NT2/D1 (cell line): Measurements from ENCODE around the gene ITGB5.

ENCODE experiments used
- DNase-seq: peaks from one replicate; pipeline ENCODE4 v3.0.0-alpha.2; 2011; ENCODE audit warnings: low read depth, low spot score
- H3K27me3 ChIP-seq: 2 replicates; pipeline ENCODE4 v1.6.0; 2011; ENCODE audit warnings: mild to moderate bottlenecking; ENCODE audit not compliant: insufficient read length, insufficient read depth
- H3K36me3 ChIP-seq: 2 replicates; pipeline ENCODE4 v1.6.1; 2011; ENCODE audit warnings: mild to moderate bottlenecking, low read length, mixed read lengths; ENCODE audit not compliant: insufficient read depth, insufficient read length
- H3K4me1 ChIP-seq: 2 replicates; pipeline ENCODE4 v1.5.1; 2011; ENCODE audit not compliant: insufficient read depth, insufficient read length
- H3K4me3 ChIP-seq: 2 replicates; pipeline ENCODE4 v1.5.1; 2011; ENCODE audit warnings: low read depth; ENCODE audit not compliant: insufficient read length
- H3K9ac ChIP-seq: 2 replicates; pipeline ENCODE4 v1.6.0; 2011; ENCODE audit warnings: low read depth; ENCODE audit not compliant: insufficient read length
- H3K9me3 ChIP-seq: 2 replicates; pipeline ENCODE4 v1.5.1; 2011; ENCODE audit warnings: mild to moderate bottlenecking, low read length; ENCODE audit not compliant: insufficient read depth
- SUZ12 ChIP-seq: IDR thresholded peaks from 2 replicates; pipeline ENCODE4 v1.6.1; 2011; ENCODE audit not compliant: insufficient read length, insufficient read depth; ENCODE audit errors: extremely low read depth
- YY1 ChIP-seq: IDR thresholded peaks from 2 replicates; pipeline ENCODE4 v1.6.1; 2011; ENCODE audit not compliant: insufficient read length, insufficient read depth
- ZNF274 ChIP-seq: IDR thresholded peaks from 2 replicates; pipeline ENCODE4 v1.6.1; 2011; ENCODE audit warnings: mild to moderate bottlenecking, low read depth, low read length

ITGB5 gene

DNA sequence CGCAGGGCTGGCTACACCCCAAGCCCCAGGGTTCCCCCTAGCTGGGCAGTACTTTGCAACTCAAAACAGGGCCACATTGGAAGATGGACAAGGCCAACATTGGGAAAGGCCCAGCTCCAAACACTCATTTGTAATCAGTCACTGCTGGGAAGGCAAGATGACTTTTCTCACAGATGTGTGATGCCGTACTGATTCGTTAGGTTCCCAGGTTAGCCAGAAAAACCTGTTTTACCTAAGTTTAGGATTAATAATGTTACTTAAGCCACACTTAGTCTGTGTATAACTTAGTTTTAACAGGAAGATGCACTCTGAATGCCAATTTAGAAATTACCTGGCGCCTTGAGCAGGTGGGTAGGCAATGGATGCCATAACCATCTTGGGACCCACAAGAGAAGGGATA is 71.0 kb downstream of the ITGB5 start:
- TF ChIP-seq SUZ12 = no peak
- no peak for TF ChIP-seq ZNF274
- TF ChIP-seq YY1 = no peak
- Histone ChIP-seq H3K36me3 (peaks cover 89% of the 10 kb centered on the region), H3K4me3 (no peak overlapping the region), H3K4me1 (no peaks in the 10 kb centered on the region), H3K9me3 (no peaks in the 10 kb centered on the region), H3K27me3 (no peaks in the 10 kb centered on the region), H3K9ac (no peak overlapping the region)
- DNase-seq = no peak

DNA sequence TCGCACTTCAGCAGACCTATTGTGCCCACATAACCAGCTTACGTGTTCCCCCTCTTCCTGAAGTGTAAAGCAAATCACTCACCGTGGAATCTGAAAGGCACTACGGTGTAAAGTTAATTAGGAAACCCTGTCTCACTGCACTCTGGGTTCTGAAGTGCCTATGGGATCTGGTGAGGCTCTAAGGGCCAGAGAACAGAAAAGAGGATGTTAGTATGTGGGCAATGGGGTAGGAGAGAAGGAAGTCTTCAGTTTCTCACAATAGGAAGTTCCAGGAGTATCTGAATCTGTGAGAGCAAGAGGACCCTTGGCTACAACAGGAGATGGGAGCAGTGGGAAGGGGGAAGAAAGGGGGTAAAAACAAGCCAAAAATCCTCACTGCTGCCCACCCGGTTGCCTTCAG is 71.4 kb downstream of the ITGB5 start:
- no peak overlapping the region for H3K4me3 ChIP-seq
- H3K36me3 ChIP-seq = peaks cover 88% of the 10 kb centered on the region
- no peak for DNase-seq
- H3K27me3 ChIP-seq = no peaks in the 10 kb centered on the region
- no peak for TF ChIP-seq ZNF274
- TF ChIP-seq SUZ12 = no peak
- no peak for TF ChIP-seq YY1
- H3K9ac ChIP-seq = no peak overlapping the region
- H3K4me1 ChIP-seq = no peaks in the 10 kb centered on the region
- H3K9me3 ChIP-seq = no peaks in the 10 kb centered on the region

DNA sequence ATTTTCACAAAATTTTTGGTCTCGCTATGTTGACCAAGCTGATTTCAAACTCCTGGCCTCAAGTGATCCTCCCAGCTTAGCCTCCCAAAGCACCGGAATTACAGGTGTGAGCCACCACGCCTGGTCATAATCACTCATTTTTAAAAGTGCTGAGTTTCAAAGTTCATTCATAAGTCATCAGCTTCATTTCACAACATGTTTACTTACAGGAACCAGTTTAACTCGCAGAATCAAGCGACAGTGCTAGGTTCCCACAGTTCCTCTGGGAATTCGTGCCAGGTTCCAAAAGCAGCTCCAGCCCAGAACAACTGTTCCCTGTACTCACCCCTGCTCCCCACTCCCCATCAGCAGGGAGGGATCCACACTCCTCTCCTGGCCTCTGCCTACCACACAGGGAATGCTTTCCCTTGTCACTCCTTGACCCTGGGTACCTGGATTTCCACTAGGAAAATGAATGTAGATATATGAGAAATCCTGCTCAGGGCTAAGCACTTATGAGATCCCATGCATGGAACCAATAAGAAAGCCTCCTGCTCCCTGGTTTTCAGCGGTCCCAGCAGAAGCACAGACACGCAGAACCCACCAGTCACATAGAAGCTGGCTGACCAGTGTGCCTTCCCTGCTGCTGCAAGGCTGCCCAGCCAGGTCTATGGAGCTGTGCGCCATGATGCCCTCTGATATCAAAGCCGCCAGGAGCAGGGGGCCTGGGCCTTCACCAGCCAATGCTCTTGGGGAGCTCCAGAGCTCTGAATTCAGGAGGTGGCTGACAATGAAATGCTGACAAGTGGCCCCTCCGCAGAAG is 72.3 kb downstream of the ITGB5 start:
- no peak for TF ChIP-seq ZNF274
- no peak for TF ChIP-seq SUZ12
- TF ChIP-seq YY1 = no peak
- Histone ChIP-seq H3K36me3 (peaks cover 82% of the 10 kb centered on the region), H3K4me3 (no peak overlapping the region), H3K9ac (no peak overlapping the region), H3K4me1 (no peaks in the 10 kb centered on the region), H3K9me3 (no peaks in the 10 kb centered on the region), H3K27me3 (no peaks in the 10 kb centered on the region)
- no peak for DNase-seq

DNA sequence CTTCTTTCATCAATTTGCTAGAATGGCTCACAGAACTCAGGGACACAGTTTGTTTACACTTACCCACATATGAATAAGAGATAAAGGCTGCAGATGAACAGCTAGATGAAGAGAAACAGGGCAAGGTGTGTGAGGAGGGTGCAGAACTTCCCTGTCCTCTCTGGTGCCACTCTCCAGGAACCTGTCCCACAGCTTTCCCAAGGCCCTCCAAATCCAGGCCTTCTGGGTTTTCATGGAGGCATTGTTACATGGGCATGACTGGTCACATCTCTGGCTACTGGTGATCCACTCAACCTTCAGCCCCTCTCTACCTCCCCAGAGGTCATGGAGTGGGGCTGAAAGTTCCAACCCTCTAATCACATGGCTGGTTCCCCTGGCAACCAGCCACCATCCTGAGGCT is 73.6 kb downstream of the ITGB5 start:
- H3K36me3 ChIP-seq = peaks cover 80% of the 10 kb centered on the region
- H3K9me3 ChIP-seq = no peaks in the 10 kb centered on the region
- H3K4me1 ChIP-seq = peaks cover 4% of the 10 kb centered on the region
- H3K9ac ChIP-seq = no peak overlapping the region
- TF ChIP-seq ZNF274 (no peak), YY1 (no peak), SUZ12 (no peak)
- H3K4me3 ChIP-seq = no peak overlapping the region
- H3K27me3 ChIP-seq = no peaks in the 10 kb centered on the region
- no peak for DNase-seq

DNA sequence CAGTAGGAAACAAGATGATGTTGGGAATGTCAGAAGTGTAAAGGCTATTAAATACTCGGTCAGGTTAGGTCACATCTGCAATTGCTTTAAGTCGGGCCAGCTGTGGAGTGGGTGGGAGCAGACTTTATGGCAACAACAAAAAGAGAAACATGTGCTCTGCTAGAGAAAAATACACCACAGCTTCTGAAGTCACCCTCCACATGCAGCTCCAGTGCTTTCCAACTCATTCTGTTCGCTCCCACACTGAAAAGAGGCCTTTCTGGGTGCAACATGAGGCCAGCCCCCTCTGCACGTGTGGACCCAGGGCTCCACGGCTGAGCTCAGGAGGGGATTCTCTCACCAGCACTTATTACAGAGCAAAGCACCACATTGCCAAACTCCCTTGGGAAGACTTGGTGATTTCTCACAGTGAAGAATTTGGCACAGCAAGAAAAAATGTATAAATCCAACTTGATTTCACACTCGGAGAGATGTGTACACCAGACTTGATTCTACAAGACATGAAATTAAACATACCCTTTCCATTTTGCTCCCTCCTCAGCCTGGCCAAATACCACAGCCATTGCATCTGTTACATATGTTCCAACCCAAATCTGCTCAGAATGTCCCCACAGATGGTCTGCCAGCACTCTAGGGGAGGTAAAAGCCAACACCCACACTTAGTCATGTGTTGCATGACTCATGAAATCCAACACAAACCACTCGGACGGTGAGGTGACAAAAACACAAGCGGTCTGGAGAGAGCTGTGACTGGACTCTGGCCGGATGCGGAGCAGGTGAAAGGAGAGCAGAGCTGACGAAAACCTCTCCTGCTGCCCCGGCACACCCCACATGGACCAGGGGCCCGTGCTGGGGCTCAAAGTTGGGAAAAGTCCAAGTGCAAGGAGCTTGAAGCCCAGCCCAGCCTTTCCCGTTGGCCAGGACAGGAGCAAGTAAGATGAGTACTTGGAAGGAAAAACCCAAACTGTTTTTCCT is 74.6 kb downstream of the ITGB5 start:
- no peaks in the 10 kb centered on the region for H3K27me3 ChIP-seq
- peaks cover 4% of the 10 kb centered on the region for H3K4me1 ChIP-seq
- TF ChIP-seq ZNF274 (no peak), YY1 (no peak), SUZ12 (no peak)
- peaks cover 77% of the 10 kb centered on the region for H3K36me3 ChIP-seq
- H3K9ac ChIP-seq = no peak overlapping the region
- no peaks in the 10 kb centered on the region for H3K9me3 ChIP-seq
- DNase-seq = no peak
- no peak overlapping the region for H3K4me3 ChIP-seq

DNA sequence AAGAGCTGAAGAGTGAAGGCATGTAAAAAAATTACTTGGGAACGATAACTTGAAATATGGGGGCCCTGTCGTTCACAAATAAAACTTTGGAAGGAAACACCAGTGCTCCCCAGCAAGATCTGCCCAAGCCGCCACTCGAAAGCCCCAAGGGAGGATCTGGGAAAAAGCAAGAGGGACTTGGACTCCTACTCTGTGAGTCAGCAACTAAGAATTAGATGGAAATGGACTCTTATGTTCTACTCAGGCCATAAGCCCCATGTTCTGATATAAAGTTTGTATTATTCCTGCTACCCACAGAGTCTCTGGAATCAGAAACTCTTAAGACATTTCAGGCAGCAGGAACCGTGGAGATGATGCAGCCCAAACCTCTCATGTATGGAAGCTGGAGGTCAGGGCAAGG is 75.7 kb downstream of the ITGB5 start:
- DNase-seq = no peak
- Histone ChIP-seq H3K4me3 (no peak overlapping the region), H3K9ac (no peak overlapping the region), H3K27me3 (no peaks in the 10 kb centered on the region), H3K36me3 (peaks cover 73% of the 10 kb centered on the region), H3K9me3 (no peaks in the 10 kb centered on the region), H3K4me1 (peaks cover 4% of the 10 kb centered on the region)
- TF ChIP-seq YY1 = no peak

DNA sequence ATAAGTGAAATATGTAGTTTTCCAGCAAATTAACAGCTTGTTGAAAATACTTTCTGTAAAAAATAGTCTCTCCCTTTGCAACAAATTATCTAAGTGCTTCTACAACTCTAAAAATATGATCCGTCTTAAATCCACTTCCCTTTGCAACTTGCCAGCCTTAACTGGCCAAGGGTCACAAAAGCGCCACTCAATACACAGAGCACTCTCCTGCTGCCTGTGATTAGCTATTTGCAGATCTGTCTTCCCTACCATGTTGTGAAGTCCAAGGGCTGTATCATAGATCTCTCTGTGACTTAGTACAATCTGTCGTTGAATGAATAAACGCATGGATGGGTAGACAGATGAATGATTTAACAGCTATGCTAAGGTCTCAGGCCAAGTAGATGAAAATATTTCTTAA is 76.2 kb downstream of the ITGB5 start:
- no peak for DNase-seq
- Histone ChIP-seq H3K4me3 (no peak overlapping the region), H3K4me1 (peaks cover 4% of the 10 kb centered on the region), H3K36me3 (peaks cover 70% of the 10 kb centered on the region), H3K27me3 (no peaks in the 10 kb centered on the region), H3K9ac (no peak overlapping the region), H3K9me3 (no peaks in the 10 kb centered on the region)
- TF ChIP-seq SUZ12 = no peak
- TF ChIP-seq YY1 = no peak
- no peak for TF ChIP-seq ZNF274
